ENCODE results near the gene DIO3.

The DIO3 gene

DNA sequence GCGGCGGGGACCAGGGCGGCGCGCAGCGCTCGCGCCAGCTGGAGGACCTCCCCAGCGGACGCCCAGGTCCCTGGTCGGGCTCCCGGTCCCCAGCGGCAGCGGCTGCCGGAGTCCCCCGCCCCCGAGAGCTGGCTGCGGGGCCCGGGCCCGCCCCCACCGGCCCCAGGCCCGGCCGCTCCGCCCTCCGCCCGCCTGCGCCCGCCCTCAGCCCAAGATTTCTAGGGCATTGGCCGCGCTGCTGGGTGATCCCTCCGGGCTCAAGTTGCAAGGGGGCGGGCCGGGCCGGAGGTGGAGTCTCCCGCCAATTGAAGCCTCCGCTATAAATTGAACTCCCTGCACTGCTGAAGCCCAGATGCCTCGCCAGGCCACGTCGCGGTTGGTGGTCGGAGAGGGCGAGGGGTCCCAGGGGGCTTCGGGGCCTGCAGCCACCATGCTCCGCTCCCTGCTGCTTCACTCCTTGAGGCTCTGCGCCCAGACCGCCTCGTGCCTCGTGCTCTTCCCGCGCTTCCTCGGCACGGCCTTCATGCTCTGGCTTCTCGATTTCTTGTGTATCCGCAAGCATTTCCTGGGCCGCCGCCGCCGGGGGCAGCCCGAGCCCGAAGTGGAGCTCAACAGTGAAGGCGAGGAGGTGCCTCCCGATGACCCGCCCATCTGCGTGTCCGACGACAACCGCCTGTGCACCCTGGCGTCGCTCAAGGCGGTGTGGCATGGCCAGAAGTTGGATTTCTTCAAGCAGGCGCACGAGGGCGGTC, at the start of gene DIO3:
TSS of gene DIO3 (plus strand) at position 351 of the 752 bp plus-strand sequence.
- Mint-ChIP-seq H3K4me3 (no peak within 1 kb of the TSS), H3K27me3 (peaks cover 79% of the 10 kb centered on the region), H3K9me3 (peaks cover 3% of the 10 kb centered on the region), H3K36me3 (ENCODE audit: low read depth) (peaks cover 3% of the 10 kb centered on the region), H3K27ac (peak within 1 kb of the TSS; percentile 83), H3K4me1 (ENCODE audit: low read depth) (peaks cover 8% of the 10 kb centered on the region)
- DNase-seq = no peak

DNA sequence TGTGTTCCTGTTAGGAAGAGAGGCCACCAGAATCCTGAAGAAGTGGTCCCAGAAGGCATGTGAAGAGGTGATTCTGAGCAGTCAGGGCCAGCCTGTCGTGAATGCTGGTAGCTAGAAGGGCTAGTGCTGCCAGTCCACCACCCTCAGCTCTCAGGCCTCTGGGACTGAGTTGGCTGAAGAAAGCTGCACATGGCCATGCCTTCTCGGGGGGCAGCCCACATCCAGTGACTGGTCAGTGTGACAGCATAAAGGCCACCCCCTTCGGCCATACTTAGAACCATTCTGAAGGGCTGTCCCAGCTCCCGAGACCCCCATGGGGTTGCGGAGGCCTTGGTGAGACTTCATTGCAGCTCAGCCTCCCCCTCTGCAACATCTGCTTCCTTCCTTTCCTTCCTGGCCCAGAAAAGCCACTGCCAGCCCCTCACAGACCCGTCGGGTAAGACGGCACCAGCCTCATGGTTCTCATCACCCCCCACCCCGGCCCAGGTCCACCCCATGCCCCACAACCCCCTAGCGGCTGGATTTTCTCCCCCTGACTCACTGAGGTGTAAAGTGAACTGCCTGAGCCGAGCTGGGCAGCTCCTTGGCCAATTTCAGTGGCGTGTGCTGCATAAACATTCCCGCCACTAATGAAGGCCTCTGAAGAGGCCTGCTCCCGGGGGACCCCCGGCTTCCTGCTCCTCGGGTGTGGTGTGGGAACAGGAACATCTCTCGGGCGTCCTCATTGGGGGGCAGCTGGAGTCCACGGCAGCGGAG, 49.5 kb upstream of the DIO3 start:
- H3K9me3 Mint-ChIP-seq = peaks cover 6% of the 10 kb centered on the region
- no peaks in the 10 kb centered on the region for H3K27me3 Mint-ChIP-seq
- no peak overlapping the region for H3K4me3 Mint-ChIP-seq
- no peak for DNase-seq
- H3K27ac Mint-ChIP-seq = no peak overlapping the region
- H3K4me1 Mint-ChIP-seq (ENCODE audit: low read depth) = no peaks in the 10 kb centered on the region
- H3K36me3 Mint-ChIP-seq (ENCODE audit: low read depth) = no peaks in the 10 kb centered on the region

DNA sequence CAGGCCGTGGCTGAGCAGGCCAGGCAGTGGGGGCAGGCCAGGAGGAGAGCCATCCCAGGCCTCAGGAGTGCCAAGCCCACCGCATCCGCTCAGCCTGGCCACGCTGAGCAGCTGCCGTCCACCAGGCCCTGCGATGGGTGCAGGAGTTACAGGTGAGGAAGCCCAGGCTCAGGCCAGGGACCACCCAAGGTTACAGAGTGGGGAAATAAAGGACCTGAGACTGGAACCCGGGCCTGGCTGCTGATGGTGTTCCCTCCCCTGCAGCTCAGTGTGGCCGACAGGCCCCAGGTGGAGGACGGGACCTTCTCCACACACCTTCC, 49.0 kb upstream of the DIO3 start:
- Mint-ChIP-seq H3K27me3 (no peaks in the 10 kb centered on the region), H3K4me3 (no peak overlapping the region), H3K9me3 (peaks cover 6% of the 10 kb centered on the region), H3K4me1 (ENCODE audit: low read depth) (no peaks in the 10 kb centered on the region), H3K27ac (no peak overlapping the region), H3K36me3 (ENCODE audit: low read depth) (no peaks in the 10 kb centered on the region)
- no peak for DNase-seq

DNA sequence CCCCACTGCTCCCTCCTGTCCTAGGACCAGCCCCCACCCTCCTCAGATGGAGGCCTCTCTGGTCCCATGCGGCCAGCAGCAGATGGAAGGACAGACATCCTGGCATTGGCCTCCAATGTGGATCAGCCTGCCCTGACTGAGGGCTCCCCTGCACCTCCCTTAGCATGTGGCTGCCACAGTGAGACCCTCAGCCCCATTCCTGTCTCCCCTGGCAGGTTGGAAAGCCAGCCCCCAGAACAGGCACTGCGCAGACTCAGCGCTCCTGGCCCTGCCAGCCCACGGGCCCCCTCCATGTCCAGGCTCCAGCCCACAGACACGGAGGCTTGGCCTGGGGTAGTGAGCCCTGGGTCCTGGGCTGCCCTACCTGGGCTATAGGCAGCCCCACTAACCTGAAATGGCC, 47.2 kb upstream of the DIO3 start:
- Mint-ChIP-seq H3K36me3 (ENCODE audit: low read depth) (no peaks in the 10 kb centered on the region), H3K9me3 (peaks cover 6% of the 10 kb centered on the region), H3K27ac (no peak overlapping the region), H3K4me1 (ENCODE audit: low read depth) (no peaks in the 10 kb centered on the region), H3K4me3 (no peak overlapping the region), H3K27me3 (no peaks in the 10 kb centered on the region)
- no peak for DNase-seq

DNA sequence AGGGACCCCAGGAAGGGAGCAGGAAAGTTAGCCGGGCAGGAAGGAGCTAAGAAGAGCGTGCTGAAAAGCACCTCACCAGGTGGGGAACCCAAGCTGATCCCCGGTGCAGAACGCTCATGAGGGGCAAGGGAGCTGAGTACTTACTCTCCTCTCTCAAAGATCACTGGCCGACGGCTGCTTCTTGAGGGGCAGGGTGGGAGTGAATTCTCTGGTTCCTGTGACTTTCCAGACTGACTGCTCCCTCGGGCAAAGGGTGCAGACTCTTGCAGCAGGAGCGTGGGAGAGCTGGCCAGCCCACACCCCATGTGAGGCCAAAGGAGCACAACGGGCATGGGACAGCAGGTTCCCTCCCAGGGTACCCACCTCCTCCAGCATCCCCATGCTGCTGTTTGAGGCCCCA, 44.9 kb upstream of the DIO3 start:
- no peaks in the 10 kb centered on the region for H3K27me3 Mint-ChIP-seq

DNA sequence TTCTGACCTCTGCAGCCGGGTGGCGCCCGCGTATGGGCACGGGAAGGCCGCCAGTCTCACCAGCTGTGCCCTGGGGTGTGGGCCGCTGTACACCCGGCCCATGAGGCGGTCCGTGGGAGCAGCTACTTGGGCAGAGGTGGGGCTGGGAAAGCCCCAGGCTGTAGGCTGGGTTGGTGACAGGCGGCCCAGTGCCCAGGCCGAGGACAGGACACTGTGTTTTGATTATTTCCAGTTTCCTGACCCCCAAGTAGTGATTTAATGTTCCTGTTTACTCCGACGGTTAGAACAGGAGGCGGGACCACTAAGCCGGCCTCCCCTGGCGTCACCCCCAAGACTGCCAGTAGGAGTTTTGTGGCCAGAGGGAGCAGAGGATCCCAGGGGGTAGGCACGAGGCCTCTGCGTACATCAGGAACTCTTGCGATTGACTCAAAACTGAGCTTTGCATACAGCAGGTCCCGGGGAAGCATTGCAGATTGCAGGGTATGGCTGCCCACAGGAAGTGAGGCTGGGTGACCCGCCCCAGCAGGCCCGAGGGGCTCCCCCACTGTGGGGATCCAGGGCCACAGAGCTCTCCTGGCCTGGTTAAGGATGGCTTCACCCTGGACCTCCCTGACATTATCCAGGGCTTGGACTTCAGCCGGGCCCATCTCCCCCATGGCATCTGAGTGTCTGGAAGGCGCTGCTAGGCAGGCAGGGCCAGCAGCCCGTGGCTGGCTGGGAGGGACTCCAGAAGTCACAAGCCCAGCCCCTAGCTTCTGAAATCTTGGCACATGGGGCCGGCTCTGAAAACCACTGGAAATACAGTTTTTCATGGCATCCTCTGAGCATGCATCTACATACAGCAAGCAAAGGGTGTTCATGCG, 42.5 kb upstream of the DIO3 start:
- no peak for DNase-seq
- no peak overlapping the region for H3K27ac Mint-ChIP-seq
- H3K27me3 Mint-ChIP-seq = no peaks in the 10 kb centered on the region
- H3K36me3 Mint-ChIP-seq (ENCODE audit: low read depth) = no peaks in the 10 kb centered on the region
- peaks cover 6% of the 10 kb centered on the region for H3K9me3 Mint-ChIP-seq
- H3K4me3 Mint-ChIP-seq = no peak overlapping the region
- no peaks in the 10 kb centered on the region for H3K4me1 Mint-ChIP-seq (ENCODE audit: low read depth)

More for the DNA sequence above, 44.9 kb upstream of the DIO3 start:
- H3K9me3 Mint-ChIP-seq = peaks cover 6% of the 10 kb centered on the region
- no peak for DNase-seq
- no peak overlapping the region for H3K4me3 Mint-ChIP-seq
- H3K4me1 Mint-ChIP-seq (ENCODE audit: low read depth) = no peaks in the 10 kb centered on the region
- H3K36me3 Mint-ChIP-seq (ENCODE audit: low read depth) = no peaks in the 10 kb centered on the region
- no peak overlapping the region for H3K27ac Mint-ChIP-seq

DNA sequence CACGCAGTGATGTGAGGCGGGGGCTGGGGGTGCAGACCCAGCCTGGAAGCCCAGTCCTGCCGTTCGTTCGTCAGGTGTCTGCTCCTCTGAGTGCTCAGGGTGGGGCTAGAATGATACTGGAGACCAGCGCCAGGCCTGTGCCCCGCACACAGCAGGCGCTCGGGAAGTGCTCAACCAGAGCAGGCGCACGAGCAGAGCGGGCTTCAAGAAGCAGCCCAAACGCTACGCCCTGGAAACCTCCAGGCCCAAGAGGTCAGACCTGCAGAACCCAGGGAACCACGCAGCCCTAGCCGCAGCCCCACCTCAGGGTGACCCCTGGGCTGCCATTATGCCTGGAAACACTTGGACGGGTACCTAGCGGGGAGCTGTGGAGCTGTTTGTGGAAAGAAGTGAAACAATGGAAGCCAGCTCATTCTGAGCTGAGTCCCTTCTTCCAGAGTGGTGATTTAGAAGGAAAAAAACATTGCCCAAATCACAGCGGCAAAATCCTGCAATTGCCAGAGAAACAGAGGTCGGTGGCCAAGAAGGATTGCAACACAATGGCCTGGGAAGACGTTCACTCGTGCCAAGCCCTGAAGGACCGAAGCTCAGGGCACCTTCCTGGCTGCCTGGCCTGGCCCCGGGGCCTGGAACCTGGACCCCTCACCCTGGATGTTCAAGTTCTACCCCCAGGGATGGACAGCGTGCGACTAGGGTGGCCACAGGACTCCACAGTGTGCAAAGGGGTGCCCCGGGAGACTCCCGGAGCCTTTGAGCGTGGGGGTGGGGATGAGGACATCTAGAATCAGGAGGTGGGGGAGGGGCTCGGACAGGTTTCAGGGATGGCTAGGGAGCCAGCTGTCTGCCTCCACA, 40.4 kb upstream of the DIO3 start:
- no peak overlapping the region for H3K27ac Mint-ChIP-seq
- H3K4me3 Mint-ChIP-seq = no peak overlapping the region
- H3K27me3 Mint-ChIP-seq = no peaks in the 10 kb centered on the region
- DNase-seq = no peak
- H3K36me3 Mint-ChIP-seq (ENCODE audit: low read depth) = no peaks in the 10 kb centered on the region
- H3K9me3 Mint-ChIP-seq = peaks cover 4% of the 10 kb centered on the region
- H3K4me1 Mint-ChIP-seq (ENCODE audit: low read depth) = no peaks in the 10 kb centered on the region

DNA sequence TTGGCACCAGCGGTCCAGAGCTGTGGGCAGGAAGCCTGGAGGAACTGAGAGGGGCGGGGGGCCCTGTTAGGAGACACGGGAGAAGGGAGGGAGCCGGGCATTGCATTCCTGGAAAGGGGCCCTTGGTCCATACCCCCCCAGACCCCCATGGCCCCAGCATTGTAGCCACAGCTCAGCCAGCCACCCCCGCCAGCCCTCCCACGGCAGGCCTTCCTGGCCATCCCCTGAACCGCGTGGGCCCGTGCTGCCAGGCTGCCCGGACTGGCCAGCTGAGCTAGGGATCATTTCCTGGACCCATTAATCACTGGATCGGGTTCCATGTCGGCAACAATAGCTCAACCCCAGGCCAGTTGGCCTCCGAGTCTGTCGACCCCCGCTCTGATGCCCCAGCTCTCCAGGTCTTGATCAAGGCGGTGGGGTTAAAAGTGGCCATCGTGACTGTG, 39.8 kb upstream of the DIO3 start:
- no peak for DNase-seq
- no peaks in the 10 kb centered on the region for H3K27me3 Mint-ChIP-seq
- H3K4me3 Mint-ChIP-seq = no peak overlapping the region

DNA sequence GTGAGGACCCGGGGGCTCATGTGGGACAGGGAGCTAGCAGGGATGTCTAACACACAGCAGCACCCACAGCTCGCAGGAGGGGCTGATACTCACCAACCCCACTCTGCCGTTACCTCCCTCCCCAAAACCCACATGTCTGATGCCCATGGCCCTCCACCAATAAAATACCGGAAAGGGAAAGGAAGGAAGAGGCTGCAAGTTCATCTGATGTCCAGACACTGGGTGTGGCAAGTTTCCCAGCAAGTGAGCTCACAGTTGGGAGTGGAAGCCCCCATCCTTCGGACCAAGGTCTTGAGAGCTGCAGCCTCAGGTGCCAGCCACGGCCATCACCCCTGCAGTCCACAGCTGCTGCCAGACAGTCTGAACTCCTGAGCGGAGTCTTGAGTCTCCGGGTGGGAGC, 39.3 kb upstream of the DIO3 start:
- DNase-seq = no peak
- H3K4me3 Mint-ChIP-seq = no peak overlapping the region
- H3K4me1 Mint-ChIP-seq (ENCODE audit: low read depth) = no peaks in the 10 kb centered on the region
- no peaks in the 10 kb centered on the region for H3K36me3 Mint-ChIP-seq (ENCODE audit: low read depth)
- no peaks in the 10 kb centered on the region for H3K9me3 Mint-ChIP-seq
- no peak overlapping the region for H3K27ac Mint-ChIP-seq
- H3K27me3 Mint-ChIP-seq = no peaks in the 10 kb centered on the region

More for the DNA sequence above, 39.8 kb upstream of the DIO3 start:
- no peaks in the 10 kb centered on the region for H3K4me1 Mint-ChIP-seq (ENCODE audit: low read depth)
- no peak overlapping the region for H3K27ac Mint-ChIP-seq
- H3K9me3 Mint-ChIP-seq = no peaks in the 10 kb centered on the region
- H3K36me3 Mint-ChIP-seq (ENCODE audit: low read depth) = no peaks in the 10 kb centered on the region

DNA sequence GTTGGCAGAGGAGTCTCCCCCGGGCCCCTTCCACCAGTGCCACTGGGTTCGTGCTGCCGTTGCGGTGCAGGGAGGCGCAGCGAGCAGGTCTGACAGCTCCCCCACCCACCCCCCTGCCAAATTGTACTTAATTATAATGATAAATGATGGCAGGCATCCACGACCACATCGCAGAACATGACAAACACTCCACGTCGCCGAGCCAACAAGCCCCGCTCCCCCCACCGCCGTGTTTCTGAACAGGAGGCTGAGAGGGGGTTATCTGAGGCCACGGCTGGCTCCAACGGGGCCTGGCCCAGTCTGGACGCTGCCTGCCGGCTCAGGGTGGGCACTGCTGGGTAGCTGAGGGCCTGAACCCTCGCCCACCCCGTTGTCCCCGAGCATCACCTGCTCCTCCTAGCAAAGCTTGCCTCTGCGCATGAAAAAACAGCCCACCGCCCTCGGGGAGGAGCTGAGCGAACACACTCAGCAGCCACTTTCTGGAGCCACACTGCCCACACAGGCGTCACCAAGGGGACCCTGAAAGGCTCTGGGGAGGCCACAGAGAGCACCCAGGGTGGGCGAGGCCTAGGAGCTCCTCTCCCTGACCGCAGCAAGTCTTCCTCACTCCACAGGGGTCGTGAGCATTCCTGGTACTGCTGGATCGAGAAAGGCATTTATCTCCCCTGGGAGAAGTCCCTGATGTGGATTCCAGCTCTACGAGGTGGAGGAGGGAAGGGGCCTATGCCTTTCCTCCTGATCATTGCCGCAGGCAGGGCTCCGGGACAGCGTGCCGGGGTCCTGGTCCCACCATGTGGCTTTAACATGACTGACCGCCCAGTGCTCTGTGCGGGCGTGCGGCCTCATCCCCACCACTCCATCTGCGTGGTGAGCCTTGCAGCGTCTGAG, 35.4 kb upstream of the DIO3 start:
- H3K27me3 Mint-ChIP-seq = peaks cover 3% of the 10 kb centered on the region

DNA sequence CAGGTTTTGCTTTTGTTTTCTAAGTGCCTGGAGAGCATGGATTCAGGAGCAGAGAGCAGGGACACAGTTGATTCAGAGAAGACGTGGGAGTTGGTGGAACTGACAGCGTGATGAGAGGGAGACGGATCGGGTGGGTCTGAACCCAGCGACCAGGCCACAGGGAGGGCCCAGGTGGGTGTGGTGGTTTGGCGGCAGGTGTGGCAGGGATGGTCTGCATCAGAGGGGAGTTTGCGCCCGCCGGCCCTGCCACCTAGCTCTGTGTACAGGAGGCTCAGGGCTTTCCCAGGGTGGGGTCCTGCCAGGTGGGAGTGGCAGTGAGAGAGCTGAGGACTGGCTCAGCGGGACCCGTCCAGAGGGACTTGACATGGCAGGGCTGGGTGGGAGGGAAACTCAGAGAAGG, 33.3 kb upstream of the DIO3 start:
- Mint-ChIP-seq H3K4me1 (ENCODE audit: low read depth) (peaks cover 7% of the 10 kb centered on the region), H3K27me3 (peaks cover 3% of the 10 kb centered on the region), H3K4me3 (no peak overlapping the region), H3K36me3 (ENCODE audit: low read depth) (no peaks in the 10 kb centered on the region), H3K27ac (no peak overlapping the region), H3K9me3 (no peaks in the 10 kb centered on the region)
- DNase-seq = no peak

More for the DNA sequence above, 35.4 kb upstream of the DIO3 start:
- no peaks in the 10 kb centered on the region for H3K9me3 Mint-ChIP-seq
- no peak for DNase-seq
- no peaks in the 10 kb centered on the region for H3K36me3 Mint-ChIP-seq (ENCODE audit: low read depth)
- H3K4me3 Mint-ChIP-seq = no peak overlapping the region
- no peak overlapping the region for H3K27ac Mint-ChIP-seq
- H3K4me1 Mint-ChIP-seq (ENCODE audit: low read depth) = peaks cover 7% of the 10 kb centered on the region

DNA sequence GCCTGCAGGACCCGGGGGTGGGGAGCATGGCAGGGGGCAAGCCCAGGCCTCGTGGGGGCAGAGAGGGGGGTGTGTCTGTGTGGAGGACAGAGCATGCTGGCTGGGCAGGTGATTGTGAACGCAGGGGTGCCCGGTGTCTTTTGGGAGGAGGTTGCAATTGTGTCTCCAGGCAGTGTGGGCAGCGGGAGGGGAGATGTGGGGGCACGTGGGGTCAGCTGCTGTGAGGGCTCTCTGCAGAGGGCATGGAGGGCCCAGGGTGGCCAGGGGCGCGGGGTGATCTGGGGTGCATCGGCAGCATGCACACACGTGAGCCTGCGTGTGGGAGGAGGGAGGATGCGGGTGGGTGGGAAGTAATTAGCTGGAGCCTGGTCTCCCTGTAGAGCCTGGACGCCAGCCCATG, 32.2 kb upstream of the DIO3 start:
- H3K27ac Mint-ChIP-seq = no peak overlapping the region
- DNase-seq = no peak
- H3K36me3 Mint-ChIP-seq (ENCODE audit: low read depth) = no peaks in the 10 kb centered on the region
- peaks cover 7% of the 10 kb centered on the region for H3K4me1 Mint-ChIP-seq (ENCODE audit: low read depth)
- no peak overlapping the region for H3K4me3 Mint-ChIP-seq
- peaks cover 3% of the 10 kb centered on the region for H3K27me3 Mint-ChIP-seq
- H3K9me3 Mint-ChIP-seq = no peaks in the 10 kb centered on the region

DNA sequence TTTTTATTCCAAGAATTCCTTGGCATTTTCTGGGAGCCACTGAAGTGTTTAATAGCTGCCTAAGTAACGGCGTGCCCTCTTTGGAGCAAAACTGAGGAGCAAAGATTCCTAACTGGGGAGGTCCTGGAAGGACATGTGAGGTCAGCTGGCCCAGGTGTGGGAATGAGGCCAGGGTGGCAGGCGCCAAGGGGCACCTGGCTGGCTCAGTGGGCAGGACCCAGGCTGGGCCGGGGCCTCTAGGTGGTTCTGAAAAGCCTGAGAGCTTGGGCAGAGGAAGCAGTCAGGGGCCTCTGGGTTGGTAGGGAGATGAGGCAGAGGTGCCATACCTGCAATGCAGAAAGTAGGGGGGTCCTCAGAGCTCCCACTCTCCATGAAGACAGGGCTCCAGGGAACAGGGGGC, 27.1 kb upstream of the DIO3 start:
- Mint-ChIP-seq H3K9me3 (no peaks in the 10 kb centered on the region), H3K4me3 (no peak overlapping the region), H3K4me1 (ENCODE audit: low read depth) (peaks cover 23% of the 10 kb centered on the region), H3K27ac (no peak overlapping the region), H3K27me3 (no peaks in the 10 kb centered on the region), H3K36me3 (ENCODE audit: low read depth) (no peaks in the 10 kb centered on the region)
- DNase-seq = no peak
